Neutrophil (primary cell): ENCODE data around the gene CELA2A.
"Not testable (repeated sequence)": the region's sequence is repeated elsewhere in the genome, so short reads cannot be mapped to it uniquely, and the experiment has no call there.

Experiments
- H3K27ac ChIP-seq: fragments of 200-600 bp; sonication (generic); 2 replicates; pipeline ENCODE4 v1.5.1; 2016; ENCODE audit warnings: mild to moderate bottlenecking, moderate library complexity
- H3K27me3 ChIP-seq: fragments of 200-600 bp; sonication (generic); 2 replicates; pipeline ENCODE4 v1.6.0; 2016; ENCODE audit warnings: mild to moderate bottlenecking
- H3K36me3 ChIP-seq: fragments of 200-600 bp; sonication (generic); 2 replicates; pipeline ENCODE4 v1.5.1; 2017
- H3K4me1 ChIP-seq, 2 experiments: fragments of 200-600 bp in 1 of 2; sonication (generic) in 1 of 2; 1 replicate in 1 of 2; 2 replicates in 1 of 2; pipeline versions ENCODE4 v1.5.1 to v1.6.1; 2013 to 2016; ENCODE audit warnings: low read depth in 1 of 2, low read length in 1 of 2, mild to moderate bottlenecking in 1 of 2, moderate library complexity in 1 of 2; ENCODE audit not compliant: control insufficient read depth in 1 of 2, insufficient read depth in 1 of 2
- H3K4me3 ChIP-seq, 2 experiments: fragments of 200-600 bp in 1 of 2; sonication (generic) in 1 of 2; 1 replicate in 1 of 2; 2 replicates in 1 of 2; pipeline ENCODE4 v1.5.1; 2013 to 2016; ENCODE audit warnings: low read depth in 1 of 2, low read length in 1 of 2, mild to moderate bottlenecking in 1 of 2, moderate library complexity in 1 of 2
- H3K9me3 ChIP-seq: fragments of 200-600 bp; sonication (generic); 2 replicates; pipeline ENCODE4 v1.5.1; 2016
- TF ChIP-seq, protein P1 (sequence below): fragments of 200-600 bp; sonication (generic); IDR thresholded peaks from 2 replicates; pipeline ENCODE4 v1.5.1; 2016; ENCODE audit warnings: antibody characterized with exemption

Gene CELA2A

DNA sequence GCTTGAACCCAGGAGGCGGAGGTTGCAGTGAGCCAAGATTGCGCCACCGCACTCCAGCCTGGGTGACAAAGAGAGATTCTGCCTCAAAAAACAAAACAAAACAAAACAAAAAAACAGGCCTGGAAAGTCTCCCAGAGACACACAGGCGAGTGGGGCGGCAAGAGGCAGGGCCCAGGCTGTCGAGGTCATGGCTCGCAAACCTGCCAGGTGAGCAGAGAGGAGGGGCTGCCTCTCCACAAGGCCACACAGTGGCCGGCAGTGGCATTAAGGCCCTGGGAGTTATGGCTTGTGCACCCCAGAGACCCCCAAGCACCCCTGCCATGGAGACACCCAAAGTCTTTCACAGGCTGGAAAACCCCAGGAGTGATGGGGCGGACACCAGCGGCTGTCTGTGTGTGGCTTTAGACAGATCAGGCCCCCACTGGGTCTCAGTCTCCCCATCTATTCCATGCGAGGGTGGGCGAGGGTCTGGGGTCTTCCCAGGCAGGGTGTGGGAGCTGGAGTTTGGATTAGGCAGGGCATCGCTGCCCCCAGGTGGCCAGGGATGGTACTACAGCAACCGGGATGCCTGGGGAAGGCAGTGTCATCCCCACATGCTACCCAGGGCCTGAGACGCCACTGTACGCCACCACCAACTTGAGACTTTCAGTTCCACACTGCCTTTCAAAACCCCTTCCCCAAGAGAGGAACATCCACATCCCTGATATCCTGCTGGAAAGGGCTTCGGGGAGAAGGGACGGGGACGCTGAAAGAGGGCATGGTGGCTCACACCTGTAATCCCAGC lies 25.6 kb upstream of the CELA2A start:
- Histone ChIP-seq H3K27me3 (no peaks in the 10 kb centered on the region), H3K4me1 (peaks cover 17 to 34% of the 10 kb centered on the region in 2 experiments), H3K27ac (peak overlapping the region; percentile 82), H3K4me3 (no peak overlapping the region), H3K36me3 (peaks cover 70% of the 10 kb centered on the region), H3K9me3 (no peaks in the 10 kb centered on the region)
- TF ChIP-seq, protein P1, sequence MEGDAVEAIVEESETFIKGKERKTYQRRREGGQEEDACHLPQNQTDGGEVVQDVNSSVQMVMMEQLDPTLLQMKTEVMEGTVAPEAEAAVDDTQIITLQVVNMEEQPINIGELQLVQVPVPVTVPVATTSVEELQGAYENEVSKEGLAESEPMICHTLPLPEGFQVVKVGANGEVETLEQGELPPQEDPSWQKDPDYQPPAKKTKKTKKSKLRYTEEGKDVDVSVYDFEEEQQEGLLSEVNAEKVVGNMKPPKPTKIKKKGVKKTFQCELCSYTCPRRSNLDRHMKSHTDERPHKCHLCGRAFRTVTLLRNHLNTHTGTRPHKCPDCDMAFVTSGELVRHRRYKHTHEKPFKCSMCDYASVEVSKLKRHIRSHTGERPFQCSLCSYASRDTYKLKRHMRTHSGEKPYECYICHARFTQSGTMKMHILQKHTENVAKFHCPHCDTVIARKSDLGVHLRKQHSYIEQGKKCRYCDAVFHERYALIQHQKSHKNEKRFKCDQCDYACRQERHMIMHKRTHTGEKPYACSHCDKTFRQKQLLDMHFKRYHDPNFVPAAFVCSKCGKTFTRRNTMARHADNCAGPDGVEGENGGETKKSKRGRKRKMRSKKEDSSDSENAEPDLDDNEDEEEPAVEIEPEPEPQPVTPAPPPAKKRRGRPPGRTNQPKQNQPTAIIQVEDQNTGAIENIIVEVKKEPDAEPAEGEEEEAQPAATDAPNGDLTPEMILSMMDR = peak; percentile 96

DNA sequence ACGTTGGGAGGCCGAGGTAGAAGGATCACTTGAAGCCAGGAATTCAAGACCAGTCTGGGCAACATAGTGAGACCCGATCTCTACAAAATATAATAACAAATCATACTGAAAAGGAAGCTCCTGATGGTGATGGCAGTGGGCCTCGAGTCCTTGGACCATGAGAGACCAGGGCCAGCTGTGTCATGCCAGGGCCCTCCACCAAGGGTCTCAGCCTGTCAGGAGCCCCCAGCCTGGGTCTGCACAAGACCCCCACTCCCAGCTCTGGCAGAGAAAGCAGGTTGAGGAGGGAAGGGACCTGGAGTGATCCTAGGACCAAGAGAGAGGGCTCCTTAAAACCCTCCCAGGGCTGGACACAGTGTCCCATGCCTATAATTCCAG lies 25.0 kb upstream of the CELA2A start:
- peak overlapping the region; percentile 82 for H3K27ac ChIP-seq
- H3K36me3 ChIP-seq = peaks cover 64% of the 10 kb centered on the region
- H3K27me3 ChIP-seq = no peaks in the 10 kb centered on the region
- no peak overlapping the region for H3K4me3 ChIP-seq
- H3K9me3 ChIP-seq = no peaks in the 10 kb centered on the region
- TF ChIP-seq, protein P1 = no peak
- peaks cover 17 to 34% of the 10 kb centered on the region in 2 experiments for H3K4me1 ChIP-seq

DNA sequence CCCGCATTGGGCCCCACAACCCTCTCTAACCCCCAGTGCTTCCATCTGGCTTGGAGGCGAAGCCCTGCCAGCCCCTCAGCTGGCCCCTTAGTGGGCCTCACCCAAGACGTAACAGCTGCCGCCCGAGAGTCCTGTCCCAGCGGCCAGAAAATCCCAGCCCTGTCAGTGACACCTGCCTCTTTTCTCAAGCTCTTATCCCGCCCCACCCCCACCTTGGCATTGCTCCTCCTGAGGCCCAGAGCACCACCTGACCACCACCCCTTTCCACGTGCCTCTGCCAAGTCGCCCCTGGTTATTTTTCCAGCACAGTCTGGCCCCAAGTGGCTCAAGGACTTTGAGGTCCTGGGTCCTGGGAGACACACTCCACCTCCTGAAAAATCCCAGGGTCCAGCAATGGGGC lies 24.2 kb upstream of the CELA2A start:
- Histone ChIP-seq H3K9me3 (no peaks in the 10 kb centered on the region), H3K36me3 (peaks cover 57% of the 10 kb centered on the region), H3K27ac (peak overlapping the region; percentile 82), H3K4me1 (peaks cover 17 to 34% of the 10 kb centered on the region in 2 experiments), H3K27me3 (no peaks in the 10 kb centered on the region), H3K4me3 (no peak overlapping the region)
- TF ChIP-seq, protein P1 = no peak

DNA sequence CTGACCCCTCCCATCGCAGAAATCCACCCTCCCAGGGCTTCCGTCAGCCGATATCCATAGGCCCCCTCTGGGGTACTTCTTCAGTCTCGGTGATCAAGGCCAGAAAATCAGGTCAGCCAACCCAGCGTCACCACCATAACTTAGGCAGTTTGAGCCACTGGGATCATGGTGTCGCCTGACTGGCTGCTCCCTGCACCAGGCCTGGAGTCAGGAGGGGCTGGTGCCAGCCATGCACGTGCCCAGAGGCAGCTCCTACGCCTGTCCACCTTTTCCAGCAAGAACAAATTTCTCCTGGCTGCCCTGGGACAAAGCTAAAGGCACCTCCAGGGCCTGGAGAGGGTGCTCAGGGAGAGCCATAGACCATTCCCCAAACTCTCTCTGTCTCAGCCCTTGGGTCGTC lies 23.1 kb upstream of the CELA2A start:
- no peak overlapping the region for H3K4me3 ChIP-seq
- peak overlapping the region; percentile 82 for H3K27ac ChIP-seq
- peaks cover 45% of the 10 kb centered on the region for H3K36me3 ChIP-seq
- peaks cover 17 to 37% of the 10 kb centered on the region in 2 experiments for H3K4me1 ChIP-seq
- TF ChIP-seq, protein P1 = no peak
- no peaks in the 10 kb centered on the region for H3K9me3 ChIP-seq
- H3K27me3 ChIP-seq = no peaks in the 10 kb centered on the region

DNA sequence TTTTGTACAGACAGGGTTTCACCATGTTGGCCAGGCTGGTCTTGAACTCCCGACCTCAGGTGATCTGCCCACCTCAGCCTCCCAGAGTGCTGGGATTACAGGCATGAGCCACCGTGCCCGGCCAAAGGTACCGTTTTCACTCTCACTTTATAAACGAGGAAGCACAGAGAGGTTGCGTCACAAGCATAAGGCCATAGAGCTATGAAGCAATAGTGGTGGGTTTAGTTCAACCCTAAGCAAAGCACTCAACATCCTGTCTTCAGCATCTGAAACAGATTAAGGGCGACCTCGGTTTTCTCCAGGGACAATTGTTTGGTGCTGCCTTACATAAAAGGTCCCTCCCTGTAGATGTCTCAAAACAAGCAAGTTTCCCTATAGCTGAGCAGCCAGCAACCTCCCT lies 21.8 kb upstream of the CELA2A start:
- peaks cover 17 to 40% of the 10 kb centered on the region in 2 experiments for H3K4me1 ChIP-seq
- H3K27me3 ChIP-seq, H3K9me3 ChIP-seq: not testable (repeated sequence)
- H3K4me3 ChIP-seq = peak overlapping the region; percentile 12 to 50
- peaks cover 33% of the 10 kb centered on the region for H3K36me3 ChIP-seq
- H3K27ac ChIP-seq = peak overlapping the region; percentile 82

DNA sequence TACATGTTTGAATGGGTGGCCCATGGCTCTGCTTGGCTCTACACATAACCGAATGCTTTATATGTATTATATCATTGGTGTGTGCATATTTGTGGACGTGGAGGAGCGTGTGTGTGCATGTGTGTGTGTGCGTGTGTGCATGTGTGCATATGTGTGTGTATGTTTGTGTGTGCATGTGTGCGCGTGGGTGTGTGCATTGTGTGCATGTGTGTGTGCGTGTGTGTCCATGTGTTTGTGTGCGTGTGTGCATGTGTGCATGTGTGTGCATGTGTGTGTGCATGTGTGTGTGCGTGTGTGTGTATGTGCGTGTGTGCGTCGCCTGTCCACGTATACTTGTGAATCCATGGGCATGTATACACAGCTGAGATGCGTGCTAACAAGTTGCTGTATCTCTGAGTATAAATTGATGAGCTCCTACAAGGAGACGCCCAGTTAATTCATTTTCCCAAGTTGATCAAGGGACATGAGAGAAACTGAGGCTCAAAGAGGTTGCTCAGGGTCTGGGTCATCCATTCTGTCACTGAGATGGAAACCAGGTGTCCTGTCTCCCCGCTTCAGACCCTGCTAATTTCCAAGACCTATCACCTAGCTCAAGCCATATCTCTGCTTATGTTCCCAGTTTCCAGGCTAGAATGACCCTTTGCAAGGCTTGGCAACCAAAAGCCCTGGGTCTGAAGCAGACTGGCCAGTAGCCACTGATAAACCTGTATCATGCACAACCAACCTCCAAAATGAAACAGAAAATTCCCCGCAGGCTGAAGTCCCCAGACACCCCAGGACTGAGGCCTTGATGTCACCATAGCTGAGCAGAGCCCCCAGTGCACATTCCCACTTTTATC lies 21.1 kb upstream of the CELA2A start:
- Histone ChIP-seq H3K27me3 (no peaks in the 10 kb centered on the region), H3K27ac (peak overlapping the region; percentile 82), H3K4me1 (peaks cover 17 to 40% of the 10 kb centered on the region in 2 experiments), H3K4me3 (peak overlapping the region; percentile 12 to 50), H3K9me3 (no peaks in the 10 kb centered on the region), H3K36me3 (peaks cover 25% of the 10 kb centered on the region)
- TF ChIP-seq, protein P1 = no peak
